RKO (cell line): ENCODE data around the gene ZNF132.
"Not testable (repeated sequence)": the region's sequence is repeated elsewhere in the genome, so short reads cannot be mapped to it uniquely, and the experiment has no call there.

Source experiments
- DNase-seq: peaks from one replicate; pipeline ENCODE4 v3.0.0-alpha.2; 2016; ENCODE audit warnings: low spot score

ZNF132 gene

GRCh38 chr19:58466760-58467589, 27.0 kb upstream of the ZNF132 start, which contains the start of gene ZNF324:
TSS of gene ZNF324 (plus strand) at chr19:58467080. CDS start at chr19:58469186, 2,106 bp downstream.
- peak; percentile 96 for DNase-seq

GRCh38 chr19:58466089-58466759, 26.3 kb upstream of the ZNF132 start:
- DNase-seq = no peak

GRCh38 chr19:58460039-58460438, 20.1 kb upstream of the ZNF132 start:
- no peak for DNase-seq

- DNase-seq = no peak
Observed at GRCh38 chr19:58456111-58456510, 16.2 kb upstream of the ZNF132 start.

GRCh38 chr19:58455306-58455705, 15.4 kb upstream of the ZNF132 start:
- no peak for DNase-seq

- DNase-seq = no peak
Observed at GRCh38 chr19:58453743-58454142, 13.8 kb upstream of the ZNF132 start.

GRCh38 chr19:58451358-58452101, 11.6 kb upstream of the ZNF132 start, which contains the start of gene ZNF324B:
TSS of gene ZNF324B (plus strand) at chr19:58451622. CDS start at chr19:58453702, 2,080 bp downstream.
- DNase-seq = peak; percentile 95

GRCh38 chr19:58450856-58451357, 11.0 kb upstream of the ZNF132 start:
- no peak for DNase-seq

- DNase-seq = not testable (repeated sequence)
Observed at GRCh38 chr19:58449980-58450379, 10.0 kb upstream of the ZNF132 start.

- DNase-seq = not testable (repeated sequence)
Observed at GRCh38 chr19:58448860-58449259, 8.9 kb upstream of the ZNF132 start.

- DNase-seq = not testable (repeated sequence)
Observed at GRCh38 chr19:58442986-58443385, 3.0 kb upstream of the ZNF132 start.

GRCh38 chr19:58440556-58440955, 603 bp upstream of the ZNF132 start:
- DNase-seq = no peak

GRCh38 chr19:58434217-58434616, 5.7 kb downstream of the ZNF132 start:
- no peak for DNase-seq

- no peak for DNase-seq
Observed at GRCh38 chr19:58429745-58430144, 10.2 kb downstream of the ZNF132 start.

- DNase-seq = no peak
Observed at GRCh38 chr19:58428617-58429016, 11.3 kb downstream of the ZNF132 start.

GRCh38 chr19:58417071-58417470, 22.9 kb downstream of the ZNF132 start:
- DNase-seq = no peak

- no peak for DNase-seq
Observed at GRCh38 chr19:58416604-58417003, 23.3 kb downstream of the ZNF132 start.

- DNase-seq = peak; percentile 75
Observed at GRCh38 chr19:58409010-58409790, 30.8 kb downstream of the ZNF132 start.

- DNase-seq = peak; percentile 95
Observed at GRCh38 chr19:58408152-58409009, 31.6 kb downstream of the ZNF132 start, which contains the start of gene ZNF584. TSS of gene ZNF584 (plus strand) at chr19:58408649. CDS start at chr19:58409148, 499 bp downstream.

- DNase-seq = peak; percentile 66
Observed at GRCh38 chr19:58407658-58408151, 32.2 kb downstream of the ZNF132 start.
